Measurements from ENCODE around the gene DEK.
"Not testable (repeated sequence)": the region's sequence is repeated elsewhere in the genome, so short reads cannot be mapped to it uniquely, and the experiment has no call there.

DEK gene, protein sequence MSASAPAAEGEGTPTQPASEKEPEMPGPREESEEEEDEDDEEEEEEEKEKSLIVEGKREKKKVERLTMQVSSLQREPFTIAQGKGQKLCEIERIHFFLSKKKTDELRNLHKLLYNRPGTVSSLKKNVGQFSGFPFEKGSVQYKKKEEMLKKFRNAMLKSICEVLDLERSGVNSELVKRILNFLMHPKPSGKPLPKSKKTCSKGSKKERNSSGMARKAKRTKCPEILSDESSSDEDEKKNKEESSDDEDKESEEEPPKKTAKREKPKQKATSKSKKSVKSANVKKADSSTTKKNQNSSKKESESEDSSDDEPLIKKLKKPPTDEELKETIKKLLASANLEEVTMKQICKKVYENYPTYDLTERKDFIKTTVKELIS

GRCh38 chr6:18264219-18264922, at the start of gene DEK:
TSS of gene DEK (minus strand) at chr6:18264530. CDS start at chr6:18263987, 543 bp downstream.
- Histone ChIP-seq H3K4me2 (ENCODE audit: low read length) (peak within 1 kb of the TSS; percentile 89), H3K9me2 (replicated peaks; ENCODE audit: control insufficient read depth, low read length) (no peaks in the 10 kb centered on the region), H3K36me3 (ENCODE audit: control insufficient read depth, low read length) (peaks cover 52% of the 10 kb centered on the region), H3F3A (ENCODE audit: control insufficient read depth, insufficient read depth) (peaks cover 6% of the 10 kb centered on the region; the same call in 1 of the 2 replicates), H3K79me2 (ENCODE audit: control insufficient read depth, low read length) (peaks cover 62% of the 10 kb centered on the region), H3K4me3 (ENCODE audit: low read length) (peak within 1 kb of the TSS; percentile 74), H3K9me3 (ENCODE audit: control insufficient read depth, insufficient read depth, low read length) (peaks cover 20% of the 10 kb centered on the region), H4K20me1 (ENCODE audit: control insufficient read depth, insufficient read depth, low read depth, low read length) (peaks cover 35% of the 10 kb centered on the region), H3K27me3 (ENCODE audit: control insufficient read depth, low read length) (no peaks in the 10 kb centered on the region), H3K27ac (ENCODE audit: low read depth, low read length) (peak within 1 kb of the TSS; percentile 91), H3K4me1 (ENCODE audit: control insufficient read depth, low read length) (peaks cover 50% of the 10 kb centered on the region)
- no peak for TF ChIP-seq EZH2phosphoT487 (IDR thresholded peaks at IDR 0.05; ENCODE audit: borderline replicate concordance, low read length)
- TF ChIP-seq CTCF (IDR thresholded peaks at IDR 0.05; ENCODE audit: low read depth, low read length, poor library complexity, severe bottlenecking): peak; percentile 55

DNA sequence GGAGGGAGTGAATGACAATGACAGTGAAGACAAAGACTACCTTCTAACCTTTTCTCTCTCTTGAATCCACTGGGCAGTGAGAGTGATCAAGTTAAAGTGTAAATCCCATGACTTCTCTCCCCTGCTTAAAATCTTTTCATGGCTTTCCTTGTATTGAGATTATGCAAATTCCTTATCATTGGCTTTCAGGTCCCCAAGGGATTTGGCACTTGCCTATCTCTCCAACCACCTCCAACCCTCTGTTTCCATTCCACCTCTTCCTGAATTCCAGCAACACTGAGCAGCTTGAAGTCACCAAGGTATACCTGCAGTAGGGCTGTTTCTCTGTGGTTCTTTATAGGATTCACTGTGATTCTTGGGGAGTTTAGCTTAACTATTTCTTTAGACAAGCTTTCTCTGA, 48.0 kb upstream of the DEK start:
- TF ChIP-seq CTCF (IDR thresholded peaks at IDR 0.05; ENCODE audit: low read depth, low read length, poor library complexity, severe bottlenecking) (no peak), EZH2phosphoT487 (IDR thresholded peaks at IDR 0.05; ENCODE audit: borderline replicate concordance, low read length) (no peak)
- Histone ChIP-seq H3K4me1 (ENCODE audit: control insufficient read depth, low read length) (0 out of 2 replicates have a peak, but pooled peaks cover under 1% of the 10 kb centered on the region), H3K36me3 (ENCODE audit: control insufficient read depth, low read length) (no peaks in the 10 kb centered on the region), H3K4me2 (ENCODE audit: low read length) (no peak overlapping the region), H3K4me3 (ENCODE audit: low read length) (no peak overlapping the region), H3F3A (ENCODE audit: control insufficient read depth, insufficient read depth) (no peaks in the 10 kb centered on the region), H3K27ac (ENCODE audit: low read depth, low read length) (no peak overlapping the region), H4K20me1 (ENCODE audit: control insufficient read depth, insufficient read depth, low read depth, low read length) (no peaks in the 10 kb centered on the region), H3K79me2 (ENCODE audit: control insufficient read depth, low read length) (no peaks in the 10 kb centered on the region), H3K27me3 (ENCODE audit: control insufficient read depth, low read length) (no peaks in the 10 kb centered on the region), H3K9me3 (ENCODE audit: control insufficient read depth, insufficient read depth, low read length) (no peaks in the 10 kb centered on the region), H3K9me2 (replicated peaks; ENCODE audit: control insufficient read depth, low read length) (no peaks in the 10 kb centered on the region)

DNA sequence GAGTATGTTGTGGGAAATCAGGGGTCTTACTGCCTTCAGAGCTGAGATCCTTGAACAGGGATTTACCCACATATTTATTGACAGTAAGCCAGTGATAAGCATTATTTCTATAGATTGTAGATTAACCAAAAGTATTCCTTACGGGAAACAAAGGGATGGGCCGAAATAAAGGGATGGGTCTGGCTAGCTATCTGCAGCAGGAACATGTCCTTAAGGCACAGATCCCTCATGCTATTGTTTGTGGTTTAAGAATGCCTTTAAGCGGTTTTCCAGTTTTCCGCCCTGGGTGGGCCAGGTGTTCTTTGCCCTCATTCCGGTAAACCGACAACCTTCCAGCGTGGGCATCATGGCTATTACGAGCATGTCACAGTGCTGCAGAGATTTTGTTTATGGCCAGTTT, 45.7 kb upstream of the DEK start:
- not testable (repeated sequence) for H3K36me3 ChIP-seq (ENCODE audit: control insufficient read depth, low read length); H3K27me3 ChIP-seq (ENCODE audit: control insufficient read depth, low read length); H3K79me2 ChIP-seq (ENCODE audit: control insufficient read depth, low read length); H3F3A ChIP-seq (ENCODE audit: control insufficient read depth, insufficient read depth); H3K4me2 ChIP-seq (ENCODE audit: low read length); H3K9me2 ChIP-seq (replicated peaks; ENCODE audit: control insufficient read depth, low read length); H3K27ac ChIP-seq (ENCODE audit: low read depth, low read length); H3K4me1 ChIP-seq (ENCODE audit: control insufficient read depth, low read length); H4K20me1 ChIP-seq (ENCODE audit: control insufficient read depth, insufficient read depth, low read depth, low read length); H3K4me3 ChIP-seq (ENCODE audit: low read length); H3K9me3 ChIP-seq (ENCODE audit: control insufficient read depth, insufficient read depth, low read length)

DNA sequence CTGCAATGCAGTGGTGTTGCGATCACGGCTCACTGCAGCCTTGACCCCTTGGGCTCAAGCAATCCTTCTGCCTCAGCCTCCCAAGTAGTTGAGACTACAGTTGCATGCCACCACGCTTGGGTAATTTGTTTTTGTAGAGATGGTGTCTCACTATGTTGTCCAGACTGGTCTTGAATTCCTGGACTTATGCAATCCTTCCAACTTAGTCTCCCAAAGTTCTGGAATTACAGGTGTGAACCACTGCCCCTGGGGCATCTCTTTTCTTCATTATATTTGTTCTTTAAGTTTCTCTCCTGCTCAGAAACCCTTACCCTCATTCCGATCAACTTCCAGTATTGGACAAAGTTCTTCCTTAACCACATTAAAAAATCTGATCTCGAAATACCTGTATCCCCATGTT, 44.7 kb upstream of the DEK start:
- H3K4me1 ChIP-seq (ENCODE audit: control insufficient read depth, low read length): no peaks in the 10 kb centered on the region
- no peak overlapping the region for H3K4me3 ChIP-seq (ENCODE audit: low read length)
- TF ChIP-seq EZH2phosphoT487 (IDR thresholded peaks at IDR 0.05; ENCODE audit: borderline replicate concordance, low read length): no peak
- TF ChIP-seq CTCF (IDR thresholded peaks at IDR 0.05; ENCODE audit: low read depth, low read length, poor library complexity, severe bottlenecking): no peak
- no peaks in the 10 kb centered on the region for H3K79me2 ChIP-seq (ENCODE audit: control insufficient read depth, low read length)
- H3K27me3 ChIP-seq (ENCODE audit: control insufficient read depth, low read length): no peaks in the 10 kb centered on the region
- no peaks in the 10 kb centered on the region for H3K36me3 ChIP-seq (ENCODE audit: control insufficient read depth, low read length)
- no peak overlapping the region for H3K4me2 ChIP-seq (ENCODE audit: low read length)
- H3F3A ChIP-seq (ENCODE audit: control insufficient read depth, insufficient read depth): no peaks in the 10 kb centered on the region
- H3K9me2 ChIP-seq (replicated peaks; ENCODE audit: control insufficient read depth, low read length): no peaks in the 10 kb centered on the region
- H3K27ac ChIP-seq (ENCODE audit: low read depth, low read length): no peak overlapping the region
- H3K9me3 ChIP-seq (ENCODE audit: control insufficient read depth, insufficient read depth, low read length): no peaks in the 10 kb centered on the region
- H4K20me1 ChIP-seq (ENCODE audit: control insufficient read depth, insufficient read depth, low read depth, low read length): no peaks in the 10 kb centered on the region

Measured in DOHH2 (cell line).